Retina (tissue), 1 donor: ENCODE data around the gene IL20.
"Not testable (repeated sequence)": the region's sequence is repeated elsewhere in the genome, so short reads cannot be mapped to it uniquely, and the experiment has no call there.

Source experiments
- DNase-seq: peaks from one replicate; pipeline ENCODE4 v3.0.0-alpha.2; 2016

The IL20 gene

DNA sequence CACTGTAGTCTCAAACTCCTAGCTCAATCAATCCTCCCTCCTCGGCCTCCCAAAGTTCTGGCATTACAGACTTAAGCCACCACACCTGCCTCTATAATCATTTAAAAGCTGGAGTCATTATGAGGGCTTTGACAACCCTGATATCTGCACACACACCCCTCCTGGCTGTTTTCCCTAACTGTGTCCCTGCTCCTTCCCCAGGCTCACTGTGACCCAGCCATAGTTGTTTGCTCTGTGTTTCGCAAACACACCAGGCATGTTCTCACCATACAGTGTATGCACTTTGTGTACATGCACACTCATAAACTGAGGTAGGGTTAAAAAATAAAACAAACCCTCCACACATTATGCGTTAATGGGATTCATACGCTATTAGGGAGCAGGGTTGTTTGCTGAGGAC, 21.8 kb upstream of the IL20 start:
- DNase-seq: no peak

DNA sequence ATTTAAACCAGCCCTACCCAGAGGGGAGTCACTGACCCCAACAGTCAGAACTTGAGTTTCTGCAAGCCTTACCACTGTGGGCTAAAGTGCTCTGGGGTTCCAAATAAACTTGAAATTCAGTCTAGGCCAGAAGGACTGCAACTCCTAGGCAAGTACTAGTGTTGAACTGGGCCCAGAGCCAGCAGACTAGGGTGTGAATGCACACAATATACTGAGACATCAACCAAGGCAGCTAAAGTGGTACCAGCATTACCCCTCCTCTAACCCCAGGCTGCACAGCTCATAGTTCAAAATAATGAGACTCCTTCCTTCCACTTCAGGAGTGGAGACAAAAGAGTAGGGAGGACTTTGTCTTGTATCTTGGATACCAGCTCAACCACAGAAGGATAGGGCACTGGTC, 18.9 kb upstream of the IL20 start:
- DNase-seq: no peak

DNA sequence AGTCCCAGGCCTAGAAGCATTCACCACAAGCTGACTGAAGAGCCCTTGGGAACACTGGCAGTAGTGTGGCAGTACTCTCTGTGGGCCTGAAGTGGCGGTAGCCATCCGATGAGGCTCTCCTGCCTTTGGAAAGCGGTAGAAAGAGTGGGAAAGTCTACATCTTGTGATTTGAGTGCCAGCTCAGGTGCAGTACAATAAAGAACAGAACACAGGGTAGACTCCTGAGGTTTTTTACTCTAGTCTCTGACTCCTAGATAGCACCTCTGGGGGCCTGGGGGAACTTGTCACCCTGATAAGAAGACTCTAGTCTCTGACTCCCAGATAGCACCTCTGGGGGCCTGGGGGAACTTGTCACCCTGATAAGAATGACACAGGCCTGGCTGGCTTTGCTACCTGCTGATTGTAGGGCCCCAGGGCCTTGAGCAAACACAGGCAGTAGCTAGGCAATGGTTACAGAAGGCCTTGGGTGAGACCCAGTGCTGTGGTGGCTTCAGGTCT, 18.0 kb upstream of the IL20 start:
- no peak for DNase-seq

DNA sequence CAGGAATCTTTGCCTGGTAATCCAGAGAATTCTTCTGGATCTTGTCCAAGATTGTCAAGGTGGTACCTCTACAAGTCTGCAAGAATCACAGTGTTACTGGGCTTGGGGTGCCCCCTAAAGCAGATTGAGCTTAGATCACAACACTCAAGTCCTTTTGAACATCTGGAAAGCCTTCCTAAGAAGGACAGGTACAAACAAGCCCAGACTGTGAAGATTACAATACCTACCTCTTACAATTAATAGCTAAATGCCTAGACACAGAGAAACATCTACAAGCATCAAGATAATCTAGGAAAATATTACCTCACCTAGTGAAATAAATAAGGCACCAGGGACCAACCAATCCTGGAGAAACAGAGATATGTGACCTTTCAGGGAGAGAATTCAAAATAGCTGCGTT, 17.5 kb upstream of the IL20 start:
- no peak for DNase-seq

DNA sequence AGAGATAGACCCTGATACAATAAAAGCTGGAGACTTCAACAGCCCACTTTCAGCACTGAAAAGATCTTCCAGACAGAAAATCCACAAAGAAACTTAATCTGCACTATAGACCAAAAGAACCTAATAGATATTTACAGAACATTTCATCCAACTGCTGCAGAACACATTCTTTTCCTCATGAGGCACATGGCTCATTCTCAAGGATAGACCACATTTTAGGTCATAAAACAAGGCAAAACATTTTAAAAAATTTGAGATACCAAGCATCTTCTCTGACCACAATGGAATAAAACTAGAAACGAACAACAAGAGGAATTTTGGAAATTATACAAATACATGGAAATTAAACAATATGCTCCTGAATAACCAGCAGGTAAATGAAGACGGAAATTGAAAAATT, 15.0 kb upstream of the IL20 start:
- no peak for DNase-seq

DNA sequence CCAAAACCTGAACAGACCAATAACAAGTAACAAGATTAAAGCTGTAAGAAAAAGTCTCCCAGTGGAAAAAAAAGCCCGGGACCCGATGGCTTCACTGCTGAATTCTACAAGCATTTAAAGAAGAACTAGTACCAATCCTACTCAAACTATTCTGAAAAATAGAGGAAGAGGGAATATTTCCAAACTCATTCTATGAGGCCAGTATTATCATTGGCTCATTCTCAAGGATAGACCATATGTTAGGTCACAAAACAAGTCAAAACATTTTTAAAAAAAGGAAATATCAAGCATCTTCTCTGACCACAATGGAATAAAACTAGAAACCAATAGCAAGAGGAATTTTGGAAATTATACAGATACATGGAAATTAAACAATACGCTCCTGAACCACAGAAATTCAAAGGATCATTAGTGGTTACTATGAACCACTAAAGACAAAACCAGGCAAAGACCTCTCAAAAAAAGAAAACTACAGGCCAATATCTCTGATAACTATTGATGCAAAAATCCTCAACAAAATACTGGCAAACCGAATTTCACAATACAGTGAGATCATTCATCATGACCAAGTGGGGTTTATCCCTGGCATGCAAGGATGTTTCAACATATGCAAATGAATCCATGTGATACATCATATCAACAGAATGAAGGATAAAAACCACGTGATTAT, 13.9 kb upstream of the IL20 start:
- no peak for DNase-seq

DNA sequence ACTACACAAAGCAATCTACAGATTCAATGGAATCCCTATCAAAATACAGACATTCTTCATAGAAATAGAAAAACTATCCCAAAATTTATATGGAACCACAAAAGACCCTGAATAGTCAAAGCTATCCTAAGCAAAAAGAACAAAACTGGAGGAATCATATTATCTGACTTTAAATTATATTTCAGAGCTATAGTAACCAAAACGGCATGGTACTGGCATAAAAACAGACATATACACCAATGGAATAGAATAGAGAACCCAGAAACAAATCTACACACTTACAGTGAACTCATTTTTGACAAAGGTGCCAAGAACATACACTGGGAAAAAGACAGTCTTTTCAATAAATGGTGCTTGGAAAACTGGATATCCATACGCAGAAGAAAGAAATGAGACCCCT, 12.8 kb upstream of the IL20 start:
- DNase-seq: not testable (repeated sequence)

DNA sequence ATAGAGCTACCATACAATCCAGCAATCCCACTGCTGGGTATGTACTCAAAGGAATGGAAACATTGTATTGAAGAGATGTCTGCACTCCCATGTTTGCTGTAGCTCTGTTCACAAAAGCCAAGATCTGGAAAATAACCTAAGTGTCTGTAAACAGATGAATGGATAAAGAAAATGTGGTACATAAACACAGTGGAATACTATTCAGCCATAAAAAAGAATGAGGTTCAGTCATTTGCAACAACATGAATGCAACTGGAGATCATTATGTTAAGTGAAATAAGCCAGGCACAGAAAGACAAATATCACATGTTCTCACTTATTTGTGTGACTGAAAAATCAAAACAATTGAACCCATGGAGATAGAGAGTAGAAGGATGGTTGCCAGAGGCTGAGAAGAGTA, 11.7 kb upstream of the IL20 start:
- DNase-seq: not testable (repeated sequence)

DNA sequence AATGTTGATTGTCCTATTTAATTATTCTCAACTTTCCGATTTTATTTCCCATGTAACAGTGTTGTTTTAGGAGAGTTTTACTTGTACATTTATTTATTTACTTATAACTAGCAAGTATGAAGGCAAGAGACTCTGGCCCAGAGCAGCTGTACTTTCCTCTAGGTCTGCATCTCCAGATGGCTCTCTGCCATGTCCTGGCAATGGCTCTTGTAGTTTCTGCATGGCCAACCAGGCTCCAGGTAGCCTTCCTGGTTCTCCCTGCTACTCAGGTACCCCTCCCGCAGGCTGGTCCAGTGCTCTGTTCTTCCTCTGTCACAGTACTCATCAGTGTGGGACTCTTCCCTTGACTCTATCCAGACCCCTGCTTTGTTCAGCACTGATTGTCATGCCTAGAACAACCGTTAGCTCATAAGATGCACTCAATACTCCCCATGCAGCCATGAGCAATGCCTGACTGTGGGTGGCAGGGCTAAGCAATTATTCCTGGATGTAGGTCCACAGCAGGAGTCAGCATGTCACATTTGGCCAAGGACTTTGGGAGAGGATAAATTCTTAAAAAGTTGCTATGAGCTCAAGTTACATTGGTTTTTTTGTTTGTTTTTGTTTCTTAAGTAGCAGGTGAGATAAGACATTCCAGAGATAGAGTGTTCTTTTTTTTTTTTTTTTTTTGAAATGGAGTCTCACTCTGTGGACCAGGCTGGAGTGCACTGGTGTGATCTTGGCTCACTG, 10.9 kb upstream of the IL20 start:
- no peak for DNase-seq

DNA sequence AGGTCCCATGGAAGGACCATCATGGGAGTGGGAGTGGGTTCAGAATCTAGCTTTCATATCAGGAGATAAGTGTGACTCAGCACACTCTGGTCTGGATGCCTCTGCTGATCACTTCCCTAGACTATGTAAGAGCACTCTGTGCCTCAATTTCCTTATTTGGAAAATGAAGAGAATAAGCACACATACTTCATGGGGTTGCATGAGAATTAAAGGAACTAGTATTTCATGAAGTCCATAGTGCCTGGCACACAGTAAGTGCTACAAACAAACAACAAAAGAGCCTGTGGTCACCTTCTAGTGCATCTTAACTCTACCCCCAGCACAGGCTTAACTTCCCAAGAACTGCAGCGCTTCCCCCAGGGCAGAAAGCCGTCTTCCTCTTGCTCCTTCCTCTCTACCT, 9.6 kb upstream of the IL20 start:
- DNase-seq: no peak

DNA sequence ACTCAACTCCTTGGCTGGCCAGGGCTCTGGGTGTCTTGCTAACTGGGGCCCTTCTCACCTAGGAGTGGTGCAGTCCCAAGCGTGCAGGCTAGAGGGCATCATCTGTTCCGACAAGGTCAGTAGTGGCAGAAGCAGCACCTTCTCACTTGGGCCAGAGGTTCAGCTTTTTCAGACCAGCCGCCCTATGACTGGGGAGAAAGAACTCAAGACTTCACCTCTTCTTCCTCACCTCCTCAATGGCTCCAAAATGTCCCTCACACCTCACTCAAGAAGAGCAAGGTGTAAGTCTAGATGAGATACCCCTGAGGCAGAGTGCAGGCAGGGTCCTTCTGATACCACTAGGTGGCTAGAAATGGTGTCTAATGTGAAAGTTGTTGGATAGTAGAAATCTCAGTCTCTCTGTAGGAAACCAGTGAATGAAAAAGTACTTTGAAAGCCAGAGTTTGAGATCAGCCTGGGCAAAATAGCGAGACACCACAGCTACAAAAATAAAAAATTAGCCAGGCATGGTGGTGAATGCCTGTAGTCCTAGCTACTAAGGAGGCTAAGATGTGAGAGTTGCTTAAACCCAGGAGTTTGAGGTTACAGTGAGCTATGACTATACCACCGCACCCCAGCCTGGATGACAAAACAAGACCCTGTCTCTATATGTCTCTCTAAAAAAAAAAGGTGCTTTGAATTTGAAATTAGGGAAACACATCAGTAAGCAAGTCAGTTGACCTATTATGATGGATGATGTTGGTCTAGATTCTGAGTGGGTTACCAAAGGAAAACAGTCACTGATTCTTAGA, 8.6 kb upstream of the IL20 start:
- no peak for DNase-seq

DNA sequence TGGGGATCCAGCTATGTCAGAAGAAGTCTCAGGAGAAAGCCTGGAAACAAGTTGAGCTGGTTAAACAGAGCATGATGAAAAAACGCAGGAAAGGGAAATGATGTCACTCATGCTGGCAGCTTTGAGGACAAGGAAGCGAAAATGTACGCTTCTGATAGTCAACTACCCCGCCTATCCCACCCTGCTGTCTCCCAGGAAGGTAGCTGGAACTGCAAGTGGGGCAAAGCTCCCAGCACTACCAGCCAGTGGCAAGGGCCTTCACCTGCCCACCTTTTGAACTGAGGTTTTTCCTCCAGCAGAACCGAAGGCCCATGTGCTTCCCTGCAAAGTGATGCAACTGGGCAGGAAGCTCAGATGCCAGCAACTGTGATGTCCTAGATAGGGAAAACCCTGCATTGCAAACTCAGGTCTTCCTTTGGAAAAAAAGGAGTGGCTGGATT, 6.3 kb upstream of the IL20 start:
- no peak for DNase-seq

DNA sequence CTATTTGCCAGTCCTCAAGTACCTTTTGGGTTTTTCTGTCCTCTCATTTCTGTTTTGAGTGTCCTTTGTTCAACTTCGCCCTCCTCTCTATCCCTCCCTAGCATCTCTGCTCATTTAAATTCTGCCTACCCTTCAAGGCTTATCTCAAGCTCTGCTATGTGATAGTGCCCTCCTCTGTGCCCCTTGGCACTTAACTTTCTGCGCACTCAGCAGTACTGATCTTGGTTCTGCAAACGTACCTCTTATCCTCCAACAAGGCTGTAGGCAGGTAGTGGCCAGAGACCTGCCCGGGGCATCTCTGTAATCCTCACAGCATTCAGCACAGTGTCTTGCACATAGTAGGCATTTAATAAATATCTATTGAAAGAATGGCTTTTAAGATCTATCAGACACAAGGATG, 5.3 kb upstream of the IL20 start:
- DNase-seq: no peak

DNA sequence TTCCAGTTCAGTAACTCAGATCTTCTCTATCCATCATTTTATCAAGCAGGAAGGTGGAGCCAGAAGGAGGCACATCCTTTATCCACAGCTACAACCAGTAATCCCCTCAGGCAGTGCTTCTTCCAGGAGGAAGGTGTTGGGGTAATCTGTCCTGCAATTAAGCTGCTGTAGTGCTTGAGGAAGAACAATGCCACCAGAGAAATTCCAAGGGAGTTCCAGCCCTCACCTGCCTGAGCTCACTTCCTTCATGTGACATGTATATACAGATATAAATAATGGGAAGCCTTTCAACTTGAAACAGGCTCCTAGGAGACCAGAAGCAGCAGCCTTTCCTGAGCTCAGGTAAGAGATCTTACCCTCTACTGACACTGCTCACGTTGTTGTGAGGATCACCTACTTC, 2.2 kb upstream of the IL20 start:
- no peak for DNase-seq

DNA sequence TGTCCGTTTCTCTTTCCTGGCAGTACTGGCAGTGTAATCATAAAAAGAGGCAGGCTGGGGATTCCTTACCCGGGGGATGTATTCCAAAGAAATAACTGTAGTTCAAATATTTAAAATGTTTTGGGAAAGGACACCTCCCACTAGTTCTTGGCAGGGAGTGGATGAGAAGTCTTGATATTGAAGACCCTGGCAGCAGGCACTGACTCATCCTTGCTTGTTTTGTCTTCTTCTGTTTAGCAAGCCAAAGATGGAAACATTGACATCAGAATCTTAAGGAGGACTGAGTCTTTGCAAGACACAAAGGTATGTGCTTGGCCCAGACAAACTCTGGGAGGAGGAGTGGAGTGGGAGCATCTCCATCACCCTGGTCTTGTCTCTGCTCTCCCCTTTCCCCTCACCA, 639 bp downstream of the IL20 start:
- DNase-seq: no peak

DNA sequence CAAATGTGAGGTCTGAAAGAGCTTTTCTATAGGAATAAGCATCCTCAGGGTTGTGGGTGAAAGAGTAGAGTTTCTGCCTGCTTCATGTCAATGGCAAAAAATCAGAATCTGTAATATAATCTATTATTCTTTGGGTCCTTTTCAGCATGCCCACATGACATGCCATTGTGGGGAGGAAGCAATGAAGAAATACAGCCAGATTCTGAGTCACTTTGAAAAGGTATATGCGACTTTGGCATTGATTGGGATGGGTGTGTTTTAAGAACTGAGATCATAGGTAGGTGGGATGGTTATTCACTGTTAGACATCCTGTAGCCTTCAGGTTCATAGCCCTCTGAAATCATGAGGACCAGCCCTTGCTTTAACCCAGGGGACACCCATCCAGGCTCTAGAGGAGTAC, 1.8 kb downstream of the IL20 start:
- DNase-seq: no peak

DNA sequence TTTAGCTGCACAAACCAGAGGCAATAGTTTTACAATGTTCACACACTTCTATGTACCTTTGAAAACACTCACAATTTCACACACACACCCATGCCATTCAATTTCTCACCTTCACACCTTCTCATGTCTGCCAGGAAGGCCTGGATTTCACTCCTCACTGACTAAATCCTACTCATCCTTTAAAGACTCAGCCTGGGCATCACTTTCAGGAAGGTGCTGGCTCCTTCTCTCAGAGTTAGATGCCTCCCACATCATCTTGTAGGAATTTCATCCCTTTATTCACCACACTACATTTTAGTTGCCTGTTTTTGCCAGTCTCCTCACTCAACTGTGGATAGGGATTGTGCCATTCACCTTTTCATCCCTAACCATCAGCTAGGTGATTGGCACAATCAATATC, 2.3 kb downstream of the IL20 start:
- no peak for DNase-seq

DNA sequence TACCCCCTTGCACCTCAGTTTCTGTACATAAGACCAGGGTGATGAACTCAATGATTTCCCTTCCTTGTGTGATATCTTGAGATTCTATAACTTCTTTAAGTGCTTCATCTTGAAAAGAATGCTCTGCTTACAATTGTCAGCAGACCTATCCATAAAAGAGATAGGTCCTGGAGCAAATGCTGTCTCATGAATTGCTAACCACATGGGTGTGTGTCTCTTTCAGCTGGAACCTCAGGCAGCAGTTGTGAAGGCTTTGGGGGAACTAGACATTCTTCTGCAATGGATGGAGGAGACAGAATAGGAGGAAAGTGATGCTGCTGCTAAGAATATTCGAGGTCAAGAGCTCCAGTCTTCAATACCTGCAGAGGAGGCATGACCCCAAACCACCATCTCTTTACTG, 2.8 kb downstream of the IL20 start:
- no peak for DNase-seq

DNA sequence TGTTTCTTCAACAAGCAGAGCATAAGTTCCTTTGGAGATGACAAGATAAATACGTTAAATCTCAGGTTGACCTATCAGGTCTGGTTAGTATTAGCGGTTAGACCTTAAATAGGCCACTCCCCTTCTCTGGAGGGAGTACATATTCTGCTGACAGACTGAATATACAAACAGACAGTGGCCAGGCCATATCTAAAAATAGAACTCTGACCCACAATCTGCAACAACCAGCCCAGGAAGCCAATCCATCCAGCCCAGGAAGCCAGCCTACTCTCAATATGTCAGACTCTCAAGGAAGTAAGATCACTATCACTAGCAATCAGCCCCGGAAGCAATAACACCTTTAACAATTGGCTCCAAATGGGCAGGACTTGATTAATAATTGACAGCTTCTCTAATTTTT, 6.7 kb downstream of the IL20 start:
- DNase-seq: no peak

DNA sequence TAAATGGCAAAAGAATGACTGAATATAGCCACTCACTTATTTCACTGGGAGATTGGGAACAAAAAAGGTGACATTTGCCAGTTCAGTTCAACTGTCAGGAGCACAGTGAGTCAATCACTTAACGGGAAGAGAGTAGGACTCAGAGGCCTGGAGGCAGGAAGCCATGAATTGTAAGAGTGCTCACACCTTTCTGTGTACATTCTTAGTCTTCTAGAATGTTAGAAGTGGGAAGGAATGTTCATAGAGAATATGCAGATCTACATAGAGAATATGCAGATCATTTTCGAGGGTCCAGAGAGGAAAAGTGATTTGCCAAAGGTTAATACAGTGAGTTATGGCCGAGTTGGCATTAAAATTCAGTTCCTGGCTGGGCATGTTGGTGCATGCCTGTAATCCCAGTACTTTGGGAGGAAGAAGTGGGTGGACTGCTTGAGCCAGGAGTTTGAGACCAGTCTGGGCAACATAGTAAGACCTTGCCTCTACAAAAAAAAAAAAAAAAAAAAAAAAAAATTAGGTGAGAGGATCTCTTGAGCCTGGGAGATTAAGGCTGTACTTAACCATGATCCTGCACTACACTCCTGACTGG, 8.3 kb downstream of the IL20 start:
- DNase-seq: no peak

DNA sequence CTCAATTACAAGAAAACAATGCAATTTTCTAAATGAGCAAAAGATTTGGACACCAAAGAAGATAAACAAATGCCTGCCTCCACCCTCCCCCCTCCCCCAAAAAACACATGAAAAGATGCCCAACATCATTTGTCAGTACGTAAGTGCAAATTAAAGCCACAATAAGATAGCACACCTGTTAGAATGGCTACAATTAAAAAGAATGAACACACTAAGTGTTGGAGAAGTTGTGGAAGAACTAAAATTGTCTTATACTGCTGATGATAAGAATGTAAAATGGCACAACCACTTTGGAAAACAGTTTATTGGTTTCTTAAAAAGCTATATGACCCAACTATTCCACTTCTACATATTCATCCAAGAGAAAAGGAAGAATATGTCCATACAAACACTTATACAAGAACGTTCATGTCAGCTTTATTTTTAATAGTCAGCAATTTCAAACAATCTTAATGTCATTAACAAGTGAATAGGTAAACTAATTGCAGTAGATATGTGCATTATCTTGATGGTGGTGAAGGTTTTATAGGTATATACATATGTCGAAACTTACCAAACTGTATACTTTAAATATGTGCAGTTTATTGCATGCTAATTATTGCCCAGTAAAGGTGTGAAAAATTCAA, 10.4 kb downstream of the IL20 start:
- no peak for DNase-seq

DNA sequence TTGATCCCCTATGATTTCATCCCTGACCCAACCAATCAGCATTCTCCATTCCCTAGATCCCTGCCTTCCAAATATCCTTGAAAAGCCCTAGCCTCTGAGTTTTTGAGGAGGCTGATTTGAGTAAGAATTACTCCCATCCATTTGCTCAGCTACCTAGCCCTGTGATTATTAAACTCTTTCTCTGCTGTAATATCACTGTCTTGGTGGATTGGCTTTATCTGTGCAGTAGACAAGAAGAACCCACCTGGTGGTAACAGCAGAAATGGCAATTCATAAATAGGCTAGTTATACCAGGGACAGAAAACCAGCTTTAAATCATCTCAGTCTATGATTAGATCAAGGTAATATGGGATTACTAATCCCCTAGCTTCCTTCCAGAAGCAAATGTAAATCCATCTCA, 13.0 kb downstream of the IL20 start:
- no peak for DNase-seq

DNA sequence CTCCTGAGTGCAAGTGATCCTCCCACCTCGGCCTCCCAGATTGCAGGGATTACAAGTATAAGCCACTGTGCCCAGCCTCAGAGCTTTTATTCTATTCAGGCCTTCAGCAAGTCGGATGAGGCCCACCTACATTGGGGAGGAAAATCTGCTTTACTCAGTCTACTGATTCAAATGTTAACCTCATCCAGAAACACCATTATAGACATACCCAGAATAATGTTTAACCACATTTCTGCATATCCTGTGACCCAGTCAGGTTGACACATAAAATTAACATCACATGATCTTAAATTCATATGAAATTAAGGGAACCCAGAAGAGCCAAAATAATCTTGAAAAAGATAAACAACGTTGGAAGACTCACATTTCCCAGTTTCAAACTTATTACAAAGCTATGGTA, 14.9 kb downstream of the IL20 start:
- no peak for DNase-seq
